Tibial nerve (tissue), 4 donors: ENCODE measurements around the gene LRRC14B.

Source experiments
- EP300 ChIP-seq, 2 donors: sonication (generic); formaldehyde crosslinking; IDR thresholded peaks; one replicate each; pipeline ENCODE4 v1.6.1; 2017; ENCODE audit warnings: antibody characterized with exemption in 2 of 2, mild to moderate bottlenecking in 1 of 2
- POLR2A ChIP-seq, 2 donors: fragments of 450-650 bp; IDR thresholded peaks; one replicate each; pipeline ENCODE4 v1.6.1; 2017; ENCODE audit warnings: antibody characterized with exemption in 2 of 2, mild to moderate bottlenecking in 2 of 2, moderate library complexity in 2 of 2
- TF ChIP-seq, protein P1 (sequence below), 5 experiments: fragments of 200-600 bp in 3 of 5; fragments of 450-650 bp in 2 of 5; sonication (generic) in 3 of 5; IDR thresholded peaks; one replicate each; pipeline ENCODE4 v1.5.1; 2016 to 2019; ENCODE audit warnings: antibody characterized with exemption in 5 of 5, mild to moderate bottlenecking in 3 of 5, moderate library complexity in 2 of 5

DNA sequence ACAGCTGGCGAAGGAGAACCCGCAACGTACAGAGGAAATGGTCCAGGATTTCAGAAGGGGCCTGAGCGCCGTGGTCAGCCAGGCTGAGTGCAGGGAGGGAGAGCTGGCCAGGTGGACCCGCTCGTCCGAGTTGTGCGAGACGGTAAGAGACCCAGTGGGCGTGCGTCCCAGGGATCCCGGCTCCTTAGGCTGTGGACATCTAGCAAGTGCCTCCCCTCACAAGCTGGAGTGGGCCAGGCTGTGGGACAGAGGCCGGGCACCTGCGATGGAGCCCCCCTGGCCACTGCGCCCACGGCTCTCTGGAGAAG is 29.5 kb upstream of the LRRC14B start:
- TF ChIP-seq, protein P1, sequence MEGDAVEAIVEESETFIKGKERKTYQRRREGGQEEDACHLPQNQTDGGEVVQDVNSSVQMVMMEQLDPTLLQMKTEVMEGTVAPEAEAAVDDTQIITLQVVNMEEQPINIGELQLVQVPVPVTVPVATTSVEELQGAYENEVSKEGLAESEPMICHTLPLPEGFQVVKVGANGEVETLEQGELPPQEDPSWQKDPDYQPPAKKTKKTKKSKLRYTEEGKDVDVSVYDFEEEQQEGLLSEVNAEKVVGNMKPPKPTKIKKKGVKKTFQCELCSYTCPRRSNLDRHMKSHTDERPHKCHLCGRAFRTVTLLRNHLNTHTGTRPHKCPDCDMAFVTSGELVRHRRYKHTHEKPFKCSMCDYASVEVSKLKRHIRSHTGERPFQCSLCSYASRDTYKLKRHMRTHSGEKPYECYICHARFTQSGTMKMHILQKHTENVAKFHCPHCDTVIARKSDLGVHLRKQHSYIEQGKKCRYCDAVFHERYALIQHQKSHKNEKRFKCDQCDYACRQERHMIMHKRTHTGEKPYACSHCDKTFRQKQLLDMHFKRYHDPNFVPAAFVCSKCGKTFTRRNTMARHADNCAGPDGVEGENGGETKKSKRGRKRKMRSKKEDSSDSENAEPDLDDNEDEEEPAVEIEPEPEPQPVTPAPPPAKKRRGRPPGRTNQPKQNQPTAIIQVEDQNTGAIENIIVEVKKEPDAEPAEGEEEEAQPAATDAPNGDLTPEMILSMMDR (IDR thresholded peaks at IDR 0.05): no peak
- TF ChIP-seq EP300 (IDR thresholded peaks at IDR 0.05): no peak
- TF ChIP-seq POLR2A (IDR thresholded peaks at IDR 0.05): no peak
